HG02763 (cell line): Measurements from ENCODE around the gene PRXL2C.

Experiments
- ATAC-seq: cut with Tn5 transposase; IDR thresholded peaks from one replicate; pipeline ENCODE4 v1.9.1; 2021; ENCODE audit warnings: mild to moderate bottlenecking, moderate library complexity; ENCODE audit not compliant: unreplicated experiment

The PRXL2C gene

DNA sequence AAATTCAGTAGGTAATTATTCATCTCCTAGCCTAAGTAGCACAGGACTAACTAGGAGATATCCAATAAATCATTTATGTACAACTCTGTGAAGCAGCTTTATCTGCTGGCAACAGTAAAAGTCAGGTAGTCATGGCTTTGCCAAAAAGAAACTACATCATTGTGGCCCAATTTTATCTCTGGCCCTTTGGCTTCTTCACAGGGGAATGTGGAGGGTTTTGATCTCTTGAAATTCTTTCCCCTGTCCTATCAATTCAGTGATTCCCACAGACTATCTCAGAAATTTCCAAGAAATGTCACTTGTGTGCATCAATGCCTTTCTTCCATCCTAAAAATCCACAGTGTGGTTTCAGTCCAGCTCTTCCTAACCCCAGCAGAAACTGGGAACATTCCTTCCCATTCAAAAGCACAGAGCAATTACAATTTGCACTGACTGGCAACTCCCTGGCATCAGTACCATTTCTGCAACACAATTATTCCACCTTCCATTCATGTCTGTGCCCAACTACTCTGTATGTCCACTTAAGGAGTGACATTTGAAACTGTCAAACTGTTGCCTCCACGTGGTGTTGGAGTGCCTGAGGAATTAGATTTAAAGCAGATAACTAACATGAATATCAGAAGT is 42.0 kb downstream of the PRXL2C start:
- no peak for ATAC-seq

DNA sequence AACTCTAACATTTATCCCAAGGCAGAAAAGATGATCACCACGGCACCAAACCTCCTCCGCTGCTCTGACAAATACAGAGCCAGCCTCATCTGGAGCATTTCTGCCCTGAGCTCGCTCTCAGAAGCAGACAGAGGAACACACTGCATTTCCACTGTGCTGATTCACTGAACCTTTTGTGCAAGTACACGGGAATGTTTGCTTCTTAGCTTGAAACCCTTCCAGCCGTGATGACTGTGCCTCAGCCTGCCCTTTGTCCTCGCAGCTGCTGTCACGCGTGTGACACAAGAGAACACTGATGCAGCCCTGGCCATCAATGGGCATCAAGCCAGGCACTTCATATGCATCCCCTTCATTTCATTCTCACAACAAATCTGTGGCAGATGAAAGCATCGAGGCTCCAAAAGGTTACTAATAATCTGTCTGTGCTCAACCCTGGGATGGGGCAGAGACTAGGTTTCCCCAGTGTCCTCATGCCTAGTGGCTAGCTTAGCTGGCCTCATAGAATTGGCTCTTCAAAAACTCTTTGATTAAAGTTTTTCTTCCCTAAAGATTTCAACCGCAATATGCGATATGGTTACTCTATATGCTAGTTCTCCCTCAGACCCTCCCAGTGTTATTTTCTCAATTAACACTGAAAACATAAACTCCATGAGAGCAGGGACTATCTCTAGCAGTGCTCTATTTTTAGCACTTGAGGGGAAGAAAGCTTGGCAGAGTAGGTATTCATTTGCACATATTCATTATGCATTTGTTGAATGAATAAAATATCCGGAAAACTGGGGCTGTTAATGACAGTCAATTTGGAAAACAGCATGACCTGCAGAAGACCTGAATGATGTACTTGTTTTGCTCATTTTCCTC is 42.8 kb downstream of the PRXL2C start:
- no peak for ATAC-seq

DNA sequence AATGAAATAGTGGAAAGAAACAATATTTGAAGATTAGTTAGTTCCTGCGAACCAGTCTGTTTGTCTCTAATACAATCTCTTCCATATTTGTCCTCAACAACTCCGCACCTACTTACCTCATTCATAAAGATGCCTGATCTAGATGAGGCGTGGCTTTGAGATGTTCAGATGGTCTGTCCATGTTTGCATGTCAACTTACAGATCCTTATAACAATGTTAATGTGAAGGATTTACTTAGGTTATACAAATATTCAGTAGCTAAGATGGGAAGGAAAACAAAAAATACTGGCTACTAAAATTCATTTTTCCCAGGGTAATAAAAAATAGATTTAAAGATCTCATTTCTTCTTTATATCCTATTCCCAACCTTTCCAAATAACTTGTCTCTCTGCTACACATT is 43.8 kb downstream of the PRXL2C start:
- ATAC-seq, result no peak

GRCh38 chr9:96609732-96610131 is 45.4 kb downstream of the PRXL2C start:
- ATAC-seq, result no peak

DNA sequence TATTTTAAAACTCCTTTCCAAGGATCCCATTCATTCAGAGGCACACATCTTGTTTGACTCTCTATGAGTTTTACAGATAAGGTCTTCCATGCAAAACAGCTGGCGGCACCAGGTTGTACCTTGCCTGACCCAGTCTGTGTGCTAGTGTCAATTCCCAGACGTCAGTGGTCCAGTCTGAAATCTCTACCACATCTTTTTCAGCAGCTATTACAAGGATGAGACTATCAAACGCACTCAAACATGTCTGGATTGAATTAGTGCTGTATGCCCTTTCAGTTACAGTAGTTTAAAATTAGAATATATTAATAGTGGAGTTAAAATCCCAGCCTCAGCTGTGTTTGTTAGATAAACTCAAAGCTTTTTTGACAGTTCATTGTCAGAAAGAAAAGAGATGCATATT is 47.1 kb downstream of the PRXL2C start:
- ATAC-seq, result no peak

DNA sequence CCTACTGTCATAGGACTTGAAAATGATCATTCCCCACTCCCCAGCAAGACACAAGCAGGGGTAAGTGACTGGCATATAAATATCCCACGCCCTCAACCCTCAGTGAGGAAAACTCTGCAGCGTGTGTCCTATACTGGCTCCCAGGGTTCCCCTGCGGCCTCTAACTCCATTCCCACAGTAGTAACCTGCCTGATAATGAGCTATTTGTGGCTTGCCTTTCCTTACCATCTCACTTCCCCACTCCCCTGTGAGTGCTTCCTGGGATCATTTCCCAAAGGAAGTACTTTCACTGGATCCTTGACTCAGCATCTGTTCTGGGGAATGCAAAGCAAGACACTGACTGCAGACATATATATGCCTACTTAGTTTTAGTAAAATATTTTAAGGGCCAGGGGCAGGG is 49.8 kb downstream of the PRXL2C start:
- ATAC-seq, result no peak

GRCh38 chr9:96604004-96604319 is 51.2 kb downstream of the PRXL2C start:
- ATAC-seq, result no peak

GRCh38 chr9:96603305-96604003 is 51.7 kb downstream of the PRXL2C start:
- ATAC-seq, result no peak

GRCh38 chr9:96599298-96599697 is 55.8 kb downstream of the PRXL2C start:
- ATAC-seq, result no peak

DNA sequence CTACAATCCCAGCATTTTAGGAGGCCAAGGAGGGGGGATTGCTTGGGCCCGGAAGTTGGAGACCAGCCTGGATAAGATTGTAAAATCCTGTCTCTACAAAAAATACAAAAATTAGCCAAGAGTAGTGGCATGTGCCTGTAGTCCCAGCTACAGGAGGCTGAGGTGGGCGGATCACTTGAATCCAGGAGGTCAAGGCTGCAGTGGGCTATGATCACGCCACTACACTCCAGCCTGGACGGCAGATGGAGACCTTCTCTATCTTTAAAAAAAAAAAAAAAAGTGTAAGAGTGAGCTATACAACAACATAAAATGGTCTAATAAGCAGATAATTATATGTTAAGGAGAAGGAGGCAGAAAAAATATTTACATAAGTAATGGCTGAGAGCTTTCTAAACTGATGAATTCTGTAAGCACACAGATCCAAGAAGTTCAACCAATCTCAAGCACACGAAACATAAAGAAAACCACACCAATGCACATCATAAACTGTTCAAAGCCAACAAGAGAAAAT is 58.5 kb downstream of the PRXL2C start:
- ATAC-seq, result no peak
